AG09309 (cell line): Measurements from ENCODE around the gene PRSS35.

ENCODE experiments used
- DNase-seq: peaks from one replicate; pipeline ENCODE4 v3.0.0-alpha.2; 2010; ENCODE audit warnings: low read depth
- H3K4me3 ChIP-seq: 2 replicates; pipeline ENCODE4 v1.5.1; 2011; ENCODE audit warnings: mild to moderate bottlenecking, low read depth, low read length, moderate library complexity; ENCODE audit not compliant: control insufficient read depth
- CTCF ChIP-seq: IDR thresholded peaks from 2 replicates; pipeline ENCODE4 v1.5.1; 2011; ENCODE audit warnings: mild to moderate bottlenecking, low read depth, low read length, inconsistent platforms; ENCODE audit not compliant: insufficient read depth, control insufficient read depth; ENCODE audit errors: missing control alignments

Gene PRSS35

GRCh38 chr6:83511901-83512681 lies at the start of gene PRSS35:
PRSS35 (plus strand) TSS chr6:83512534; CDS start chr6:83523442, 10,908 bp downstream.
- no peak for DNase-seq
- peak; percentile 86 for TF ChIP-seq CTCF
- H3K4me3 ChIP-seq, result peak within 1 kb of the TSS; percentile 56

GRCh38 chr6:83463886-83464285 lies 48.4 kb upstream of the PRSS35 start:
- DNase-seq, result no peak
- H3K4me3 ChIP-seq, result no peak overlapping the region
- no peak for TF ChIP-seq CTCF

GRCh38 chr6:83464381-83465140 lies 47.8 kb upstream of the PRSS35 start:
- no peak overlapping the region for H3K4me3 ChIP-seq
- DNase-seq, result no peak
- no peak for TF ChIP-seq CTCF

- TF ChIP-seq CTCF, result no peak
- H3K4me3 ChIP-seq, result no peak overlapping the region
- DNase-seq, result no peak
Observed at GRCh38 chr6:83466328-83466727, 46.0 kb upstream of the PRSS35 start.

- DNase-seq, result no peak
- H3K4me3 ChIP-seq, result no peak overlapping the region
- no peak for TF ChIP-seq CTCF
Observed at GRCh38 chr6:83467620-83468036, 44.7 kb upstream of the PRSS35 start.

- no peak overlapping the region for H3K4me3 ChIP-seq
- no peak for DNase-seq
- TF ChIP-seq CTCF, result no peak
Observed at GRCh38 chr6:83470001-83470400, 42.3 kb upstream of the PRSS35 start.
